Mesenchymal stem cell (in vitro differentiated cells and primary cell): ENCODE data around the gene FGFBP1.

Experiments used
- DNase-seq: peaks from one replicate; pipeline ENCODE4 v3.0.0-alpha.2; 2013
- H2AFZ ChIP-seq: one replicate; pipeline ENCODE4 v1.6.1; 2013; ENCODE audit warnings: low read depth, mild to moderate bottlenecking, control low read depth, inconsistent platforms, low read length, moderate library complexity
- H2AK5ac ChIP-seq: 2 replicates; pipeline ENCODE4 v1.6.1; 2013; ENCODE audit warnings: low read length, moderate library complexity, mild to moderate bottlenecking, inconsistent platforms; ENCODE audit not compliant: severe bottlenecking
- H2BK120ac ChIP-seq: one replicate; pipeline ENCODE4 v1.6.1; 2013; ENCODE audit warnings: low read depth, mild to moderate bottlenecking, inconsistent platforms, low read length, moderate library complexity
- H2BK12ac ChIP-seq, 2 experiments: one replicate each; pipeline ENCODE4 v1.6.1; 2013; ENCODE audit warnings: inconsistent platforms in 2 of 2, low read length in 2 of 2, mild to moderate bottlenecking in 2 of 2, moderate library complexity in 2 of 2, control low read depth in 1 of 2
- H2BK15ac ChIP-seq: one replicate; pipeline ENCODE4 v1.6.1; 2013; ENCODE audit warnings: mild to moderate bottlenecking, low read depth, inconsistent platforms; ENCODE audit not compliant: poor library complexity, severe bottlenecking
- H2BK5ac ChIP-seq: 2 replicates; pipeline ENCODE4 v1.6.1; 2013; ENCODE audit warnings: low read depth, mild to moderate bottlenecking, low read length, control low read depth, inconsistent platforms; ENCODE audit not compliant: poor library complexity, severe bottlenecking
- H3K14ac ChIP-seq, 2 experiments: one replicate each; pipeline ENCODE4 v1.6.1; 2013; ENCODE audit warnings: inconsistent platforms in 2 of 2, low read length in 2 of 2, control low read depth in 1 of 2, mild to moderate bottlenecking in 1 of 2, moderate library complexity in 1 of 2
- H3K18ac ChIP-seq, 2 experiments: one replicate each; pipeline ENCODE4 v1.6.1; 2013; ENCODE audit warnings: inconsistent platforms in 2 of 2, low read length in 2 of 2, control low read depth in 1 of 2, low read depth in 1 of 2, mild to moderate bottlenecking in 1 of 2
- H3K23ac ChIP-seq, 2 experiments: one replicate each; pipeline ENCODE4 v1.6.1; 2013; ENCODE audit warnings: inconsistent platforms in 2 of 2, low read length in 2 of 2, mild to moderate bottlenecking in 2 of 2, moderate library complexity in 2 of 2, control low read depth in 1 of 2
- H3K27ac ChIP-seq: 2 replicates; pipeline ENCODE4 v1.5.1; 2013; ENCODE audit warnings: mild to moderate bottlenecking, moderate library complexity, low read length, control low read depth, inconsistent platforms; ENCODE audit not compliant: poor library complexity, severe bottlenecking
- H3K27me3 ChIP-seq, 2 experiments: 2 replicates each; pipeline versions ENCODE4 v1.6.1 to v1.7.0; 2013; ENCODE audit warnings: low read length in 2 of 2, mild to moderate bottlenecking in 2 of 2, moderate library complexity in 2 of 2, control low read depth in 1 of 2, inconsistent platforms in 1 of 2; ENCODE audit not compliant: control insufficient read depth in 1 of 2, insufficient read depth in 1 of 2
- H3K36me3 ChIP-seq, 2 experiments: 2 replicates each; pipeline versions ENCODE4 v1.6.1 to v1.7.0; 2013; ENCODE audit warnings: low read length in 2 of 2, control low read depth in 1 of 2, inconsistent platforms in 1 of 2, low read depth in 1 of 2, mild to moderate bottlenecking in 1 of 2; ENCODE audit not compliant: insufficient read depth in 2 of 2, control insufficient read depth in 1 of 2
- H3K4ac ChIP-seq, 2 experiments: one replicate each; pipeline ENCODE4 v1.6.1; 2013; ENCODE audit warnings: inconsistent platforms in 2 of 2, low read length in 2 of 2, mild to moderate bottlenecking in 2 of 2, moderate library complexity in 2 of 2, control low read depth in 1 of 2, low read depth in 1 of 2
- H3K4me1 ChIP-seq: 2 replicates; pipeline ENCODE4 v1.6.1; 2013; ENCODE audit warnings: low read depth, low read length, control low read depth; ENCODE audit not compliant: control insufficient read depth, insufficient read depth
- H3K4me2 ChIP-seq: 2 replicates; pipeline ENCODE4 v1.6.1; 2013; ENCODE audit warnings: low read length, mild to moderate bottlenecking, inconsistent platforms; ENCODE audit not compliant: poor library complexity, severe bottlenecking
- H3K4me3 ChIP-seq, 2 experiments: 2 replicates each; pipeline versions ENCODE4 v1.5.1 to v1.7.0; 2013; ENCODE audit warnings: low read length in 2 of 2, mild to moderate bottlenecking in 2 of 2, control low read depth in 1 of 2, low read depth in 1 of 2; ENCODE audit not compliant: insufficient read depth in 1 of 2
- H3K79me1 ChIP-seq: replicated peaks from 2 replicates; pipeline ENCODE4 v1.6.1; 2013; ENCODE audit warnings: mild to moderate bottlenecking, control low read depth, low read length, inconsistent platforms; ENCODE audit not compliant: poor library complexity, severe bottlenecking
- H3K9ac ChIP-seq: 2 replicates; pipeline ENCODE4 v1.7.0; 2013; ENCODE audit warnings: mild to moderate bottlenecking, low read length, moderate library complexity
- H3K9me3 ChIP-seq: 2 replicates; pipeline ENCODE4 v1.7.0; 2013; ENCODE audit warnings: mild to moderate bottlenecking, low read length; ENCODE audit not compliant: control insufficient read depth
- H4K8ac ChIP-seq: one replicate; pipeline ENCODE4 v1.6.1; 2013; ENCODE audit warnings: inconsistent platforms, mild to moderate bottlenecking, low read length, moderate library complexity
- H4K91ac ChIP-seq: one replicate; pipeline ENCODE4 v1.6.1; 2013; ENCODE audit warnings: mild to moderate bottlenecking, low read length, inconsistent platforms
- WGBS: methylation state at CpG from one replicate; pipeline ENCODE4 v1.1.7; 2013; ENCODE audit warnings: mixed read lengths; 5-methylcytosine and 5-hydroxymethylcytosine counted together

FGFBP1 gene

GRCh38 chr4:15938182-15938581, 358 bp downstream of the FGFBP1 start:
- H3K27ac ChIP-seq = no peak overlapping the region
- H3K4me2 ChIP-seq = no peak overlapping the region
- no peaks in the 10 kb centered on the region for H3K36me3 ChIP-seq
- WGBS = 47% methylated on average over 4 of the region's 8 CpGs
- H3K4me1 ChIP-seq = peaks cover 5% of the 10 kb centered on the region
- H3K4me3 ChIP-seq = no peak overlapping the region
- no peak overlapping the region for H3K4ac ChIP-seq
- H4K91ac ChIP-seq = no peak overlapping the region
- DNase-seq = no peak
- no peaks in the 10 kb centered on the region for H3K79me1 ChIP-seq
- H2BK12ac ChIP-seq = no peak overlapping the region
- no peak overlapping the region for H2AFZ ChIP-seq
- H2BK120ac ChIP-seq = no peak overlapping the region
- no peak overlapping the region for H3K23ac ChIP-seq
- no peak overlapping the region for H2AK5ac ChIP-seq
- H2BK5ac ChIP-seq = no peak overlapping the region
- H3K9ac ChIP-seq = no peak overlapping the region
- no peak overlapping the region for H3K14ac ChIP-seq
- H3K27me3 ChIP-seq = peaks cover 0 to 3% of the 10 kb centered on the region in 2 experiments
- H4K8ac ChIP-seq = no peak overlapping the region
- H2BK15ac ChIP-seq = no peak overlapping the region
- H3K18ac ChIP-seq = no peak overlapping the region
- no peaks in the 10 kb centered on the region for H3K9me3 ChIP-seq

- H3K18ac ChIP-seq = no peak overlapping the region
- H3K27me3 ChIP-seq = peaks cover 0 to 3% of the 10 kb centered on the region in 2 experiments
- 88% methylated on average over 4 of the region's 4 CpGs for WGBS
- H2AK5ac ChIP-seq = no peak overlapping the region
- H2AFZ ChIP-seq = no peak overlapping the region
- H3K23ac ChIP-seq = no peak overlapping the region
- no peaks in the 10 kb centered on the region for H3K79me1 ChIP-seq
- H3K4ac ChIP-seq = no peak overlapping the region
- H3K9me3 ChIP-seq = no peaks in the 10 kb centered on the region
- H3K4me1 ChIP-seq = peaks cover 5% of the 10 kb centered on the region
- H3K4me3 ChIP-seq = no peak overlapping the region
- H3K27ac ChIP-seq = no peak overlapping the region
- no peak overlapping the region for H3K14ac ChIP-seq
- DNase-seq = no peak
- H4K8ac ChIP-seq = no peak overlapping the region
- no peaks in the 10 kb centered on the region for H3K36me3 ChIP-seq
- H3K9ac ChIP-seq = no peak overlapping the region
- no peak overlapping the region for H2BK5ac ChIP-seq
- no peak overlapping the region for H2BK120ac ChIP-seq
- no peak overlapping the region for H4K91ac ChIP-seq
- H3K4me2 ChIP-seq = no peak overlapping the region
- H2BK15ac ChIP-seq = no peak overlapping the region
- H2BK12ac ChIP-seq = no peak overlapping the region
Measured at GRCh38 chr4:15936495-15936894, 2.0 kb downstream of the FGFBP1 start.

- 92% methylated on average over 9 of the region's 10 CpGs for WGBS
- Histone ChIP-seq H3K27me3 (peaks cover 0 to 3% of the 10 kb centered on the region in 2 experiments), H2BK120ac (no peak overlapping the region), H3K9me3 (no peaks in the 10 kb centered on the region), H4K8ac (no peak overlapping the region), H3K27ac (no peak overlapping the region), H3K79me1 (no peaks in the 10 kb centered on the region), H3K9ac (no peak overlapping the region), H3K4me3 (no peak overlapping the region), H3K14ac (no peak overlapping the region), H2BK5ac (no peak overlapping the region), H2AFZ (no peak overlapping the region), H2BK15ac (no peak overlapping the region), H3K36me3 (no peaks in the 10 kb centered on the region), H4K91ac (no peak overlapping the region), H3K18ac (no peak overlapping the region), H3K23ac (no peak overlapping the region), H3K4ac (no peak overlapping the region), H2AK5ac (no peak overlapping the region), H3K4me2 (no peak overlapping the region), H3K4me1 (peaks cover 5% of the 10 kb centered on the region), H2BK12ac (no peak overlapping the region)
- DNase-seq = no peak
Measured at GRCh38 chr4:15935504-15936402, 2.8 kb downstream of the FGFBP1 start.

GRCh38 chr4:15934259-15934658, 4.3 kb downstream of the FGFBP1 start:
- H3K4me1 ChIP-seq = peaks cover 7% of the 10 kb centered on the region
- H3K79me1 ChIP-seq = no peaks in the 10 kb centered on the region
- no peak overlapping the region for H2AK5ac ChIP-seq
- H3K23ac ChIP-seq = no peak overlapping the region
- WGBS = 67% methylated on average over 3 of the region's 3 CpGs
- no peak overlapping the region for H2BK5ac ChIP-seq
- H3K4me3 ChIP-seq = no peak overlapping the region
- H4K8ac ChIP-seq = no peak overlapping the region
- H3K4me2 ChIP-seq = no peak overlapping the region
- no peak overlapping the region for H3K4ac ChIP-seq
- no peaks in the 10 kb centered on the region for H3K9me3 ChIP-seq
- no peak overlapping the region for H2AFZ ChIP-seq
- H2BK15ac ChIP-seq = no peak overlapping the region
- no peak overlapping the region for H4K91ac ChIP-seq
- peaks cover 0 to 3% of the 10 kb centered on the region in 2 experiments for H3K27me3 ChIP-seq
- H3K9ac ChIP-seq = no peak overlapping the region
- H3K36me3 ChIP-seq = no peaks in the 10 kb centered on the region
- H2BK12ac ChIP-seq = no peak overlapping the region
- no peak overlapping the region for H3K14ac ChIP-seq
- no peak overlapping the region for H3K18ac ChIP-seq
- no peak overlapping the region for H2BK120ac ChIP-seq
- no peak for DNase-seq
- H3K27ac ChIP-seq = no peak overlapping the region
